Activated CD4-positive, alpha-beta memory T cell treated with anti-CD3 and anti-CD28 coated beads, Interleukin-2, amount 10 ng/mL, durations not matched to agents 7 days and 5 days (primary cell): ENCODE results near the gene NRCAM. TPM values are rescaled to one million over a fixed set of nuclear protein-coding genes. Genes with fewer than 3 reads are reported as not detected.

Experiments used
- CTCF ChIA-PET: fragments of 350-600 bp; sonication (Branson Sonifier 250); formaldehyde crosslinking; loops from one replicate; lab custom pipeline; 2021; ENCODE audit warnings: antibody characterized with exemption, inconsistent platforms; lab: Charles Lee
- POLR2A ChIA-PET: fragments of 350-600 bp; sonication (Branson Sonifier 250); formaldehyde crosslinking; loops from one replicate; lab custom pipeline; 2021; ENCODE audit warnings: antibody characterized with exemption; lab: Charles Lee
- DNase-seq: peaks from one replicate; pipeline ENCODE4 v3.0.0-alpha.2; 2020
- H3K27ac Mint-ChIP-seq: one replicate; pipeline ENCODE4 v1.8.0; 2021; ENCODE audit warnings: mild to moderate bottlenecking, mixed read lengths
- H3K27me3 Mint-ChIP-seq: one replicate; pipeline ENCODE4 v1.8.0; 2021; ENCODE audit warnings: mixed read lengths
- H3K36me3 Mint-ChIP-seq: one replicate; pipeline ENCODE4 v1.8.0; 2021; ENCODE audit warnings: low read depth, mixed read lengths
- H3K4me1 Mint-ChIP-seq: one replicate; pipeline ENCODE4 v1.8.0; 2021; ENCODE audit warnings: mixed read lengths
- H3K4me3 Mint-ChIP-seq: one replicate; pipeline ENCODE4 v1.8.0; 2021; ENCODE audit warnings: mild to moderate bottlenecking, mixed read lengths
- H3K9me3 Mint-ChIP-seq: one replicate; pipeline ENCODE4 v1.8.0; 2021; ENCODE audit warnings: mixed read lengths
- total RNA-seq, 2 experiments: library from RNA; stranded (reverse); gene quantifications; one replicate each; pipeline ENCODE4 v1.2.3, GENCODE V29; 2021

The NRCAM gene
- total RNA-seq, 2 experiments from 2014 or later = not detected

DNA sequence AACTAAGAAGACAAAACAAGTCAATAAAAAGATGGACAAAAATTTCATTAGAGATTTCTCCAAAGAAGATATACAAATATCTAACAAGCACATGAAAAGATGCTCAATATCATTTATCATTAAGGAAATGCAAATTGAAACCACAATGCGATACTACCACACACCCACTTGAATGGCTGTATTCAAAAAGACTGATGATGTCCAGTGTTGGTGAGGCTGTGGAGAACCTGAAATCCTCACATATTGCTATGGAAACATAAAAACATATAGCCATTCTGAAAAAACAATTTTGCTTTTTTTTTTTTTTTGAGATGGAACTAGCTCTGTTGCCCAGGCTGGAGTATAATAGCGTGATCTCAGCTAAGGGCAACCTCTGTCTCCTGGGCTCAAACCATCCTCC lies 202.0 kb downstream of the NRCAM start:
- Mint-ChIP-seq H3K27ac (no peak overlapping the region), H3K36me3 (no peaks in the 10 kb centered on the region), H3K4me3 (no peak overlapping the region), H3K4me1 (no peaks in the 10 kb centered on the region), H3K9me3 (no peaks in the 10 kb centered on the region), H3K27me3 (no peaks in the 10 kb centered on the region)
- no peak for DNase-seq
- ChIA-PET POLR2A (no interaction called here), CTCF (no interaction called here)

DNA sequence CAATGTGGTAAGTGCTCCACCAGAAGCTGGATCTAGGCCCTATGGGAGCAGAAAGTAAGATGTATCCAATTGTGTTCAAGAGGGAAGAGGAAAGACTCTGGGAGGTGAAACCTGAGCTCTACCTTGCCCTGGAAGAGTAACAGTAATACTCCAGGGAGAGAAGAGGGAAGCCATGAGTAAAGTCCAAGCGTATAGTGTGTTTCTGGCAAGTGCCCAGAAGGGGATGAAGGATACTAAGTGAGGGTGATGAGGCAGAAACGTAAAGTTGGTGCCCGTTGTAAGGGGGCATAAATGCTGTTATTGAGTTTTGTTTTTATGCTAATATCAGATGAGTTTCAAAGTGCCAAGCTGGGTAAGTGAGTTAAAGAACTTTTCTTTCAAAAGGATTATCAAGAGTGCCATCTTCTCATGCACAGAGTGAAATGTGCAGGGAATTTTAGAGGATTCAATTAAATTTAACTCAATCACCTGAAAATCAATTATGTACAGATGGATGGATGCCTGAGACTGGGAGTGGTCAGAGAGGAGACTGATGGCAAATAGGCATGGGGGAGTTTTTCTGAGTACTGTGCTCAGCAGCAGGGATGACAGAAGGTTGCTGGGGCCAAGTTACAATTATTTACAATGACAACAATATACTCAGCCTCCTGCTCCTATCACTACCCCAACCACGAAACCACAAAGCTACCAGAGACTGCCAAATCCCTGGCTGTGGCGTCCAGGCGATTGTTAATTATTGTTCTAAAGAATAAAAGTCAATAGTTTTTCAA lies 202.8 kb downstream of the NRCAM start:
- H3K27ac Mint-ChIP-seq = no peak overlapping the region
- ChIA-PET CTCF (no interaction called here), POLR2A (no interaction called here)
- no peaks in the 10 kb centered on the region for H3K27me3 Mint-ChIP-seq
- H3K36me3 Mint-ChIP-seq = no peaks in the 10 kb centered on the region
- H3K9me3 Mint-ChIP-seq = no peaks in the 10 kb centered on the region
- no peak overlapping the region for H3K4me3 Mint-ChIP-seq
- H3K4me1 Mint-ChIP-seq = no peaks in the 10 kb centered on the region
- DNase-seq = no peak

DNA sequence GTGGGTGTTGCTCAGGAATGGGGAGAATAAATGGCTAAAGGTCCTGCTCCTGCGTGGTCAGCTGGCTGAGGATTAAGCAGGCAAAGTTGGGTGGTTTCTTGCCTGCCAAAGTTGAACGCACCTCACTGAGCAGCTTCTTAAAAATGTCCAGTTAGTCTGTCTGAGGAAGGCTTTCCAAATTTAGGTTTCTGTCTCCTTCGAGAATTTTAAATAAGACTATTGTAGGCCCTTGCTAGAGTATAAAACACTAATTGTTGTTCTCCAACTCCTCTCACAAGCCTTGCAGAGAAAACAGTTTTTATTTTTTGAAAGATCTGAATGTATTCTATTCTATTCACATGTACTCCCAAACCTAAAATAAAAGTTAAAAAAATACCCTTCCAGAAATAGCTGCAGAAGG lies 204.1 kb downstream of the NRCAM start:
- Mint-ChIP-seq H3K9me3 (no peaks in the 10 kb centered on the region), H3K4me3 (no peak overlapping the region), H3K36me3 (no peaks in the 10 kb centered on the region), H3K27ac (no peak overlapping the region), H3K27me3 (no peaks in the 10 kb centered on the region), H3K4me1 (no peaks in the 10 kb centered on the region)
- POLR2A ChIA-PET = no interaction called here
- DNase-seq = no peak
- CTCF ChIA-PET = no interaction called here

DNA sequence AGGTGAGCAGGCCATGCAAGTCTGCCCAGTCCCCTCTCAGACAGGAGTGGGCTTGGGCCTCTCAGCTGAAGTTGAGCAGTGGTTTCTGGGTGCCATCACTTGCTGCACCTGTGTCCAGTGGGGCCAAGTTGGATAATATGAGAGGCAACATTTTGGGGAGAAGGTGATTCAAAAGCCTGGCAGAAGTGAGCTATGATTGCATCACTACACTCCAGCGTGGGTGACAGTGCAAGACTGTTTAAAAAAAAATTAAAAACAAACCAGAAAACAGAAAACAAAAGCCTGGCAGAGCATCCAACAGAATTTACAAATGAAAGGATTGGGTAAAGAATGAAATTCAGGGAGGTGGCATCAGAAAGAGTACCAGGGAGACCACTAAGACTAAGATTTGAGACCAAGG lies 204.5 kb downstream of the NRCAM start:
- Mint-ChIP-seq H3K4me3 (no peak overlapping the region), H3K27me3 (no peaks in the 10 kb centered on the region), H3K4me1 (no peaks in the 10 kb centered on the region), H3K9me3 (no peaks in the 10 kb centered on the region), H3K27ac (no peak overlapping the region), H3K36me3 (no peaks in the 10 kb centered on the region)
- CTCF ChIA-PET = interaction anchor here (0.6 kb wide), 1 partner anchor 19 kb away, joined by 3 read pairs; no protein-coding TSS in a partner anchor
- POLR2A ChIA-PET = no interaction called here
- no peak for DNase-seq

- POLR2A ChIA-PET = no interaction called here
- H3K9me3 Mint-ChIP-seq = no peaks in the 10 kb centered on the region
- no peaks in the 10 kb centered on the region for H3K4me1 Mint-ChIP-seq
- CTCF ChIA-PET = no interaction called here
- H3K36me3 Mint-ChIP-seq = no peaks in the 10 kb centered on the region
- no peak overlapping the region for H3K4me3 Mint-ChIP-seq
- no peaks in the 10 kb centered on the region for H3K27me3 Mint-ChIP-seq
- H3K27ac Mint-ChIP-seq = no peak overlapping the region
- DNase-seq = no peak
Measured at GRCh38 chr7:108249453-108249852, 206.8 kb downstream of the NRCAM start.

GRCh38 chr7:108248821-108249220 lies 207.4 kb downstream of the NRCAM start:
- no peak overlapping the region for H3K27ac Mint-ChIP-seq
- no peaks in the 10 kb centered on the region for H3K9me3 Mint-ChIP-seq
- peaks cover 2% of the 10 kb centered on the region for H3K27me3 Mint-ChIP-seq
- DNase-seq = no peak
- no peaks in the 10 kb centered on the region for H3K4me1 Mint-ChIP-seq
- CTCF ChIA-PET = no interaction called here
- H3K4me3 Mint-ChIP-seq = no peak overlapping the region
- H3K36me3 Mint-ChIP-seq = no peaks in the 10 kb centered on the region
- POLR2A ChIA-PET = no interaction called here

DNA sequence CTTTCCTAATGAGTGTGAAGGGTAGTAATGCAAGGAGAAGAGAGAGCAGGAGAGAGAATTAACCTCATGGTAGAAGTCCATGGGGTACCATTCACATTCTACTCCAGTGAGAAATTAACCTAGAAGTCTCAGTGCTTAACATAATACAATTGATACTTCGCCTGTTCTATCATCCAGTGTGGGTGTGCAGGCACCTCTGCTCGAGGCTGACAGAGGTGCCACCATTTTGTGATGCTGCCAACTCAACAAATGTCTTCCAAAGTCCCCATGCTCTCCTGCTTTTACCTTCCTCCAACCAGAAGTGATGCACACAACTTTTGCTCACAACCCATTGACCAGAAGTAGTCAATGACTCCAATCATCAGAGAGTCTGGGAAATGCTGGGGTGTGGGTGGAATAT lies 207.8 kb downstream of the NRCAM start:
- no peak for DNase-seq
- H3K4me3 Mint-ChIP-seq = no peak overlapping the region
- ChIA-PET CTCF (no interaction called here), POLR2A (no interaction called here)
- no peaks in the 10 kb centered on the region for H3K36me3 Mint-ChIP-seq
- no peaks in the 10 kb centered on the region for H3K9me3 Mint-ChIP-seq
- no peaks in the 10 kb centered on the region for H3K4me1 Mint-ChIP-seq
- no peak overlapping the region for H3K27ac Mint-ChIP-seq
- H3K27me3 Mint-ChIP-seq = peaks cover 2% of the 10 kb centered on the region

GRCh38 chr7:108247614-108248013 lies 208.6 kb downstream of the NRCAM start:
- POLR2A ChIA-PET = no interaction called here
- CTCF ChIA-PET = no interaction called here
- H3K9me3 Mint-ChIP-seq = no peaks in the 10 kb centered on the region
- H3K27me3 Mint-ChIP-seq = peaks cover 4% of the 10 kb centered on the region
- no peaks in the 10 kb centered on the region for H3K4me1 Mint-ChIP-seq
- DNase-seq = no peak
- H3K4me3 Mint-ChIP-seq = no peak overlapping the region
- H3K27ac Mint-ChIP-seq = no peak overlapping the region
- H3K36me3 Mint-ChIP-seq = no peaks in the 10 kb centered on the region

GRCh38 chr7:108246227-108246837 lies 209.9 kb downstream of the NRCAM start:
- Mint-ChIP-seq H3K9me3 (no peaks in the 10 kb centered on the region), H3K36me3 (no peaks in the 10 kb centered on the region), H3K27ac (no peak overlapping the region), H3K4me3 (no peak overlapping the region), H3K4me1 (no peaks in the 10 kb centered on the region), H3K27me3 (peaks cover 4% of the 10 kb centered on the region)
- no peak for DNase-seq
- ChIA-PET CTCF (no interaction called here), POLR2A (no interaction called here)

DNA sequence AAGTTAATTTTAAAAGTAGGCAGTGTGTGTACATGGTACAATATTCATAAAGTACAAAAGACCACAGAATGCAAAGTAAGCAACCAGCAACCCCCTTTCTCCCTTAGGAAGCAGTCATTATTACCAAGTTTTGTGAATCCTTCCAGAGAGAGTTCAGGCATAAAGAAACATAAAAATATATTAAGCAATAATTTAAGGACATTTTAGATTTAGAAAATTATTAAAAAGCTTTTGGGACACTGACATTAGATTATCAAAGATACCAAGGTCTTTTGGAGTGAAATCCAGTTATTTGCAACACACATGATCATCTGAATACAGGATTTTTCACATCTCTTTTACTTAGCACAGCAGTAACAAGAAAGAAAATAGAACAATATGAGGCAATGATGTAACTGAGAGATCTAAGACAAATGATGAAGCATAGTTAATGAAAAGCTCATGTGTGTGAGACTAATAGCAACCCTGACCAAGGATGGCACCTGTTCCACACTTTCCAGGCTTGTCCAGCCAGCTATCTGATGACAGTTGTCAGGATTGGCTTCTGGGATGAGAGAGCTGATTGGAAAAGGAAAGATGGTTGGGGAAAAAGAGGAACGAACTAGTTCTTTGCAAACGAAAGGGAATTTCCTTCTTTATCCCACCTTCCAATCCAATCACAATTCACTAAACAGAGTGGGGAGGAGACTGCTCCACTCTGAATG lies 210.6 kb downstream of the NRCAM start:
- no peaks in the 10 kb centered on the region for H3K4me1 Mint-ChIP-seq
- ChIA-PET POLR2A (no interaction called here), CTCF (no interaction called here)
- no peak for DNase-seq
- peaks cover 4% of the 10 kb centered on the region for H3K27me3 Mint-ChIP-seq
- no peak overlapping the region for H3K27ac Mint-ChIP-seq
- no peaks in the 10 kb centered on the region for H3K9me3 Mint-ChIP-seq
- H3K4me3 Mint-ChIP-seq = no peak overlapping the region
- no peaks in the 10 kb centered on the region for H3K36me3 Mint-ChIP-seq

- ChIA-PET CTCF (no interaction called here), POLR2A (no interaction called here)
- Mint-ChIP-seq H3K27ac (no peak overlapping the region), H3K4me1 (no peaks in the 10 kb centered on the region), H3K36me3 (no peaks in the 10 kb centered on the region), H3K4me3 (no peak overlapping the region), H3K9me3 (no peaks in the 10 kb centered on the region), H3K27me3 (peaks cover 6% of the 10 kb centered on the region)
- DNase-seq = no peak
Measured at GRCh38 chr7:108244110-108244509, 212.1 kb downstream of the NRCAM start.

- no peaks in the 10 kb centered on the region for H3K9me3 Mint-ChIP-seq
- CTCF ChIA-PET = interaction anchor here (1.5 kb wide), 1 partner anchor 11 kb away, joined by 3 read pairs; no protein-coding TSS in a partner anchor
- peaks cover 6% of the 10 kb centered on the region for H3K27me3 Mint-ChIP-seq
- DNase-seq = no peak
- no peak overlapping the region for H3K27ac Mint-ChIP-seq
- H3K4me1 Mint-ChIP-seq = no peaks in the 10 kb centered on the region
- no peak overlapping the region for H3K4me3 Mint-ChIP-seq
- no peaks in the 10 kb centered on the region for H3K36me3 Mint-ChIP-seq
- POLR2A ChIA-PET = no interaction called here
Measured at GRCh38 chr7:108239501-108240225, 216.6 kb downstream of the NRCAM start.
